DOHH2 (cell line): ENCODE data around the gene SSC5D.

Source experiments
- H3F3A ChIP-seq: fragments of 200-600 bp; sonication (generic), shearing (Covaris generic); 2 replicates; pipeline ENCODE4 v1.6.0; 2016; ENCODE audit warnings: antibody characterized with exemption, mild to moderate bottlenecking; ENCODE audit not compliant: control insufficient read depth, insufficient read depth
- H3K27ac ChIP-seq: fragments of 200-600 bp; sonication (generic); 2 replicates; pipeline ENCODE4 v1.5.1; 2014; ENCODE audit warnings: low read depth, mild to moderate bottlenecking, low read length, moderate library complexity
- H3K27me3 ChIP-seq: fragments of 200-600 bp; sonication (generic); 2 replicates; pipeline ENCODE4 v1.6.1; 2014; ENCODE audit warnings: mild to moderate bottlenecking, low read length, mixed read lengths; ENCODE audit not compliant: control insufficient read depth
- H3K36me3 ChIP-seq: fragments of 200-600 bp; sonication (generic); 2 replicates; pipeline ENCODE4 v1.6.1; 2014; ENCODE audit warnings: mild to moderate bottlenecking, low read length, moderate library complexity, mixed read lengths; ENCODE audit not compliant: control insufficient read depth
- H3K4me1 ChIP-seq: fragments of 200-600 bp; sonication (generic); 2 replicates; pipeline ENCODE4 v1.6.1; 2014; ENCODE audit warnings: mild to moderate bottlenecking, low read length, mixed read lengths; ENCODE audit not compliant: control insufficient read depth
- H3K4me2 ChIP-seq: fragments of 200-600 bp; sonication (generic); 2 replicates; pipeline ENCODE4 v1.6.0; 2014; ENCODE audit warnings: mild to moderate bottlenecking, low read length, moderate library complexity
- H3K4me3 ChIP-seq: fragments of 200-600 bp; sonication (generic); 2 replicates; pipeline ENCODE4 v1.5.1; 2014; ENCODE audit warnings: mild to moderate bottlenecking, low read length, mixed read lengths
- H3K79me2 ChIP-seq: fragments of 200-600 bp; sonication (generic); 2 replicates; pipeline ENCODE4 v1.6.1; 2014; ENCODE audit warnings: mild to moderate bottlenecking, low read length, mixed read lengths; ENCODE audit not compliant: control insufficient read depth
- H3K9me2 ChIP-seq: fragments of 200-600 bp; sonication (generic); replicated peaks from 2 replicates; pipeline ENCODE4 v1.6.1; 2014; ENCODE audit warnings: mild to moderate bottlenecking, low read length, mixed read lengths; ENCODE audit not compliant: control insufficient read depth
- H3K9me3 ChIP-seq: fragments of 200-600 bp; sonication (generic); 2 replicates; pipeline ENCODE4 v1.6.1; 2014; ENCODE audit warnings: antibody characterized with exemption, low read length, mixed read lengths; ENCODE audit not compliant: control insufficient read depth, insufficient read depth
- H4K20me1 ChIP-seq: fragments of 200-600 bp; sonication (generic); 2 replicates; pipeline ENCODE4 v1.6.0; 2014; ENCODE audit warnings: low read depth, mild to moderate bottlenecking, antibody characterized with exemption, low read length, moderate library complexity; ENCODE audit not compliant: control insufficient read depth, insufficient read depth
- EZH2phosphoT487 ChIP-seq: fragments of 200-600 bp; sonication (generic); IDR thresholded peaks from 2 replicates; pipeline ENCODE4 v1.6.1; 2017; ENCODE audit warnings: borderline replicate concordance, mild to moderate bottlenecking, antibody characterized with exemption, low read length, moderate library complexity, mixed read lengths
- TF ChIP-seq, protein P1 (sequence below): fragments of 200-600 bp; sonication (generic); IDR thresholded peaks from one replicate; pipeline ENCODE4 v1.5.1; 2014; ENCODE audit warnings: antibody characterized with exemption, mild to moderate bottlenecking, low read depth, low read length; ENCODE audit not compliant: poor library complexity, severe bottlenecking

The SSC5D gene

DNA sequence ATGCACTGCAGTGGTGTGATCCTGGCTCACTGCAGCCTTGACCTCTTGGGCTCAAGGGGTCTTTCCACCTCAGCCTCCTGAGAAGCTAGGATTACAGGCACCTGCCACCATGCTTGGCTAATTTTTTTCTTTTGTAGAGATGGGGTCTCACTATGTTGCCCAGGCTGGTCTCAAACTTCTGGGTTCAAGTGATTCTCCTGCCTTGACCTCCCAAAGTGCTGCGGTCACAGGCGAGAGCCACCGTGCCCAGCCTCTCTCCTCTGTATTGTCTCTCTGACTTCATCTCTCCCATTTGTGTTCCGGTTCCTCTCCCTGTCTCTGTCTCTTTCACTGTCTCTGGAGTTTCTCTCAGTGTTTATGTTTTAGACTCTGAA lies 22.0 kb upstream of the SSC5D start:
- Histone ChIP-seq H4K20me1 (no peaks in the 10 kb centered on the region), H3K79me2 (peaks cover 1% of the 10 kb centered on the region), H3K9me2 (no peaks in the 10 kb centered on the region), H3K36me3 (no peaks in the 10 kb centered on the region), H3K4me3 (no peak overlapping the region), H3K27ac (no peak overlapping the region), H3K4me1 (peaks cover 12% of the 10 kb centered on the region), H3F3A (no peaks in the 10 kb centered on the region), H3K4me2 (no peak overlapping the region), H3K9me3 (no peaks in the 10 kb centered on the region), H3K27me3 (no peaks in the 10 kb centered on the region)
- no peak for TF ChIP-seq EZH2phosphoT487
- TF ChIP-seq, protein P1, sequence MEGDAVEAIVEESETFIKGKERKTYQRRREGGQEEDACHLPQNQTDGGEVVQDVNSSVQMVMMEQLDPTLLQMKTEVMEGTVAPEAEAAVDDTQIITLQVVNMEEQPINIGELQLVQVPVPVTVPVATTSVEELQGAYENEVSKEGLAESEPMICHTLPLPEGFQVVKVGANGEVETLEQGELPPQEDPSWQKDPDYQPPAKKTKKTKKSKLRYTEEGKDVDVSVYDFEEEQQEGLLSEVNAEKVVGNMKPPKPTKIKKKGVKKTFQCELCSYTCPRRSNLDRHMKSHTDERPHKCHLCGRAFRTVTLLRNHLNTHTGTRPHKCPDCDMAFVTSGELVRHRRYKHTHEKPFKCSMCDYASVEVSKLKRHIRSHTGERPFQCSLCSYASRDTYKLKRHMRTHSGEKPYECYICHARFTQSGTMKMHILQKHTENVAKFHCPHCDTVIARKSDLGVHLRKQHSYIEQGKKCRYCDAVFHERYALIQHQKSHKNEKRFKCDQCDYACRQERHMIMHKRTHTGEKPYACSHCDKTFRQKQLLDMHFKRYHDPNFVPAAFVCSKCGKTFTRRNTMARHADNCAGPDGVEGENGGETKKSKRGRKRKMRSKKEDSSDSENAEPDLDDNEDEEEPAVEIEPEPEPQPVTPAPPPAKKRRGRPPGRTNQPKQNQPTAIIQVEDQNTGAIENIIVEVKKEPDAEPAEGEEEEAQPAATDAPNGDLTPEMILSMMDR, result no peak

DNA sequence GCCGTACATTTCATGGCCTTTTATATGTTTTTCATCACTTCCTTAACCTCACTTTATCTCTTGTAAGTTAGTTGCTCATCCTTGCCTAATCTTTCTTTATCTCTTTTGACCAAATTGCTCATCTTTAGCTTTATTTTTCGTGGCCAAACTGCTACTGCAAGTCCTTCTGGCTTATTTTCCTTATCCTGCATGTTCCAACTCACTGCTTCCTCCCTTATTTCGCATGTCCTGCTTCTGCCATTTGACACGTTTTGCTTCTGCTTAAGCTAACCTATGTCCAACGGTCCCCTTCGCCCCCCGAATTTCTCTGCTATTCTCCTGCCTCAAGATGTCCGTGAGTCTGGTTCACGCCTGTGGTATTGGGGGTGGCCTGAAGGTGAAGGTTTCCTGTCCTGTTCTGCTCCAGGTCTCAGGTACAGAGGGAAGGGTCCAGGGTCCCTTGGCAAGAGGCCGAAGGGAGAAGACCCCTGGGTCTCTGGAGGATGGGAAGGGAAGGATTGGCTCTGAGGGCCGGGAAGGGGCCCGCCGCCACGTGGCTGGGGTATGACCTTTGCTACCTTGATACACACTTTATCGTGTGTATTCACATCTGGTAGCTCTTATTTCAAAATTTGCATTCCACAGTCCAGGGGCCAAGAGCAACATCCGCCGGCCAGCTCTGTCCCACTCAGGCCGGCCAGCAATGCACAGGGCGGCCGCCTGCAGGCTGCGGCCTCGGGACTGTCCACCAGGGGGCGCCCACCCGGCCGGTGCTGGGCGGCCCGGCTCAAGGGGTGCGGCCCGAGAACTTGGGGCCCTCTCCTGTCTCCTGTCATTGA lies 20.8 kb upstream of the SSC5D start:
- H3K27me3 ChIP-seq, result no peaks in the 10 kb centered on the region
- H3K9me3 ChIP-seq, result no peaks in the 10 kb centered on the region
- H3K4me1 ChIP-seq, result peaks cover 5% of the 10 kb centered on the region
- no peak overlapping the region for H3K27ac ChIP-seq
- H3K4me3 ChIP-seq, result no peak overlapping the region
- H3F3A ChIP-seq, result no peaks in the 10 kb centered on the region
- H3K9me2 ChIP-seq, result no peaks in the 10 kb centered on the region
- no peaks in the 10 kb centered on the region for H3K36me3 ChIP-seq
- TF ChIP-seq, protein P1, result peak; percentile 99
- no peak for TF ChIP-seq EZH2phosphoT487
- H3K79me2 ChIP-seq, result no peaks in the 10 kb centered on the region
- H3K4me2 ChIP-seq, result no peak overlapping the region
- H4K20me1 ChIP-seq, result no peaks in the 10 kb centered on the region

DNA sequence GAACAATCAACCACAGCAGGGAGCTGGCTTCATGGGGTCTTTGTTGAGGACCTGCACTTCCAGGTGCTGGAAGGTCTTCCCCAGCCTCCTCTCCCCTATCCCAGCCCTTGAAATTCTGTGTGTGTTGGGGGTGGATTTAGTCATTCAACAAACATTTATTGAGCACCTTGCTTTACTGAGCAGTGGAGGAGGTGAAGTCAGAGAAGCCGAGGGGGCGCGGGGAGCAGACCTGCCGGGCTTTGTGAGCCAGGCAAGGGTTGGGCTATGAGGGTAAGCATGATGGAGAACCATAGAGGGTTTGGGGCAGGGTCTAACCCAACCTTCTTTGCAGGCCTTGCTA lies 20.2 kb upstream of the SSC5D start:
- no peaks in the 10 kb centered on the region for H3K9me2 ChIP-seq
- H3K79me2 ChIP-seq, result no peaks in the 10 kb centered on the region
- H3F3A ChIP-seq, result no peaks in the 10 kb centered on the region
- no peaks in the 10 kb centered on the region for H3K27me3 ChIP-seq
- H3K9me3 ChIP-seq, result no peaks in the 10 kb centered on the region
- no peaks in the 10 kb centered on the region for H3K36me3 ChIP-seq
- H3K27ac ChIP-seq, result no peak overlapping the region
- no peak overlapping the region for H3K4me2 ChIP-seq
- no peaks in the 10 kb centered on the region for H4K20me1 ChIP-seq
- H3K4me3 ChIP-seq, result no peak overlapping the region
- TF ChIP-seq, protein P1, result peak; percentile 47
- no peak for TF ChIP-seq EZH2phosphoT487
- H3K4me1 ChIP-seq, result peaks cover 5% of the 10 kb centered on the region; the same call in 1 of the 2 replicates
